ENCODE measurements around the gene HDLBP. TPM values are rescaled to one million over a fixed set of nuclear protein-coding genes. Genes with fewer than 3 reads are reported as not detected.
"Not testable (repeated sequence)": the region's sequence is repeated elsewhere in the genome, so short reads cannot be mapped to it uniquely, and the experiment has no call there.

The HDLBP gene
- total RNA-seq, 1 experiment from 2014 or later, result 510 TPM

- BruUV-seq (replicated peaks), result no TSS peak
- Histone ChIP-seq H3K4me1 (ENCODE audit: insufficient read depth, low read length, poor library complexity, severe bottlenecking) (no peaks in the 10 kb centered on the region), H3K36me3 (ENCODE audit: insufficient read depth, low read length, poor library complexity, severe bottlenecking) (no peaks in the 10 kb centered on the region), H3K27me3 (replicated peaks; ENCODE audit: insufficient read depth, low read depth, low read length, poor library complexity) (no peaks in the 10 kb centered on the region), H3K4me3 (ENCODE audit: low read depth, low read length, poor library complexity, severe bottlenecking) (no peak overlapping the region), H3K27ac (ENCODE audit: low read depth, low read length, poor library complexity, severe bottlenecking) (no peak overlapping the region), H3K9me3 (ENCODE audit: low read depth, low read length, poor library complexity, severe bottlenecking) (no peaks in the 10 kb centered on the region)
- intact Hi-C loops (cut with micrococcal nuclease; ENCODE audit: unreplicated experiment), result no loop called here
- TF ChIP-seq CTCF (conservative IDR thresholded peaks at IDR 0.05; ENCODE audit: low read depth, low read length), result no peak
- no peak for TF ChIP-seq EZH2 (IDR thresholded peaks at IDR 0.05; ENCODE audit: borderline replicate concordance, low read depth, low read length, poor library complexity, severe bottlenecking)
- DNase-seq (ENCODE audit: low spot score), result no peak
- CTCF ChIA-PET, result no interaction called here
- POLR2A ChIA-PET (ENCODE audit: low non-redundant PET), result no interaction called here
Observed at GRCh38 chr2:241197947-241198346, 117.5 kb downstream of the HDLBP start.

GRCh38 chr2:241197246-241197645, 118.2 kb downstream of the HDLBP start:
- CTCF ChIA-PET; H3K27ac ChIP-seq (ENCODE audit: low read depth, low read length, poor library complexity, severe bottlenecking); BruUV-seq (replicated peaks); H3K9me3 ChIP-seq (ENCODE audit: low read depth, low read length, poor library complexity, severe bottlenecking); DNase-seq (ENCODE audit: low spot score); H3K4me3 ChIP-seq (ENCODE audit: low read depth, low read length, poor library complexity, severe bottlenecking); H3K27me3 ChIP-seq (replicated peaks; ENCODE audit: insufficient read depth, low read depth, low read length, poor library complexity); H3K4me1 ChIP-seq (ENCODE audit: insufficient read depth, low read length, poor library complexity, severe bottlenecking); intact Hi-C loops (cut with micrococcal nuclease; ENCODE audit: unreplicated experiment); POLR2A ChIA-PET (ENCODE audit: low non-redundant PET); H3K36me3 ChIP-seq (ENCODE audit: insufficient read depth, low read length, poor library complexity, severe bottlenecking): not testable (repeated sequence)

DNA sequence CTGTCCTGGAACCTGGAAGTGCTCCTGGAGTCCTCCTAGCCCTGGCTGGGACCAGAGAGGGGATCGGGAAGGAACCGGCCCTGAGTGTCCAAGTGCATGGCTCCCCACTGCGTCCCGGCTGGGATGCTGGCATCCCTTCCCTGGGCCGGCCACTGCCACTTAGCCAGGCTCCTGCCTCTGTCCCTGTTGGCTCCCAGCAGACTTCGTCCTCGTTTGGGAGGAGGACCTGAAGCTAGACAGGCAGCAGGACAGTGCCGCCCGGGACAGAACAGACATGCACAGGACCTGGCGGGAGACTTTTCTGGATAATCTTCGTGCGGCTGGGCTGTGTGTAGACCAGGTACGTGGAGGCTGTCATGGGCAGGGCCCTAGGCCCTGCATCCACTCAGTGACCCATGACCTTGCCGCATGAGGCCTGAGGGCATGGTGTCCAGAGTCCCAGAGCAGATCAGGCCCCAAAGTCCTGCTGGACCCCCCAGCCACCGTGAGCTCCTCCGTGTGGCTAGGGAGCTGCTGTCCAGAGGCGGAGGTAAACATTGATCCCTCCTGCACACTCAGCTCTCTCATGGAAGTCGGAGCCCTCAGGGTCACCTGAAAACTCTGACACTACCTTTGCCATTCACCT, 119.9 kb downstream of the HDLBP start:
- no peak for DNase-seq (ENCODE audit: low spot score)
- no peak overlapping the region for H3K27ac ChIP-seq (ENCODE audit: low read depth, low read length, poor library complexity, severe bottlenecking)
- H3K9me3 ChIP-seq (ENCODE audit: low read depth, low read length, poor library complexity, severe bottlenecking), result no peaks in the 10 kb centered on the region
- no peak overlapping the region for H3K4me3 ChIP-seq (ENCODE audit: low read depth, low read length, poor library complexity, severe bottlenecking)
- no peaks in the 10 kb centered on the region for H3K4me1 ChIP-seq (ENCODE audit: insufficient read depth, low read length, poor library complexity, severe bottlenecking)
- intact Hi-C loops (cut with micrococcal nuclease; ENCODE audit: unreplicated experiment), result no loop called here
- no TSS peak for BruUV-seq (replicated peaks)
- TF ChIP-seq CTCF (conservative IDR thresholded peaks at IDR 0.05; ENCODE audit: low read depth, low read length), result no peak
- TF ChIP-seq EZH2 (IDR thresholded peaks at IDR 0.05; ENCODE audit: borderline replicate concordance, low read depth, low read length, poor library complexity, severe bottlenecking), result no peak
- H3K27me3 ChIP-seq (replicated peaks; ENCODE audit: insufficient read depth, low read depth, low read length, poor library complexity), result no peaks in the 10 kb centered on the region
- H3K36me3 ChIP-seq (ENCODE audit: insufficient read depth, low read length, poor library complexity, severe bottlenecking), result no peaks in the 10 kb centered on the region
- CTCF ChIA-PET, result no interaction called here
- POLR2A ChIA-PET (ENCODE audit: low non-redundant PET), result no interaction called here

DNA sequence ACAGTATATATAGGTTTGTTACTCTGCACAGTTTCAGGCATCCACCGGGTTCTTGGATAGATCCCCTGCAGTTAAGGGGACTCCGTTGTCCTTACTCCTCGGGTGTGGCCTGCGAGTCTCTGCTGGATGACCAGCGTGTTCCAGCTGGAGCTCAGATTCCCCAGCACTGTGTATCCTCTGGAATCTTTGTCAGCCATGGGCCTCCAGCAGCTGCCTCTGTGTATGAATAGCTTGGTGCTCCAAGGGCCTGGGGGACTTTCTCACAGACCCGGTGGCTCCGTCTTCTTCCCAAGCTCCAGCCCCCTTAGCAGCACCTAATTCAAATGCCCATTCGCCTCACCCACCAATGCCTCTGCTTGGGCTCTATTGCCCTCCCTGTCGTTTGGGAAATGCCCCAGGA, 120.7 kb downstream of the HDLBP start:
- no peak overlapping the region for H3K4me3 ChIP-seq (ENCODE audit: low read depth, low read length, poor library complexity, severe bottlenecking)
- no peaks in the 10 kb centered on the region for H3K27me3 ChIP-seq (replicated peaks; ENCODE audit: insufficient read depth, low read depth, low read length, poor library complexity)
- BruUV-seq (replicated peaks), result no TSS peak
- no peak for TF ChIP-seq CTCF (conservative IDR thresholded peaks at IDR 0.05; ENCODE audit: low read depth, low read length)
- TF ChIP-seq EZH2 (IDR thresholded peaks at IDR 0.05; ENCODE audit: borderline replicate concordance, low read depth, low read length, poor library complexity, severe bottlenecking), result no peak
- no peaks in the 10 kb centered on the region for H3K4me1 ChIP-seq (ENCODE audit: insufficient read depth, low read length, poor library complexity, severe bottlenecking)
- CTCF ChIA-PET, result no interaction called here
- H3K36me3 ChIP-seq (ENCODE audit: insufficient read depth, low read length, poor library complexity, severe bottlenecking), result no peaks in the 10 kb centered on the region
- no peaks in the 10 kb centered on the region for H3K9me3 ChIP-seq (ENCODE audit: low read depth, low read length, poor library complexity, severe bottlenecking)
- no peak for DNase-seq (ENCODE audit: low spot score)
- POLR2A ChIA-PET (ENCODE audit: low non-redundant PET), result no interaction called here
- H3K27ac ChIP-seq (ENCODE audit: low read depth, low read length, poor library complexity, severe bottlenecking), result no peak overlapping the region
- intact Hi-C loops (cut with micrococcal nuclease; ENCODE audit: unreplicated experiment), result no loop called here
